SU-DHL-6 (cell line): ENCODE data around the gene PRKN.
"Not testable (repeated sequence)": the region's sequence is repeated elsewhere in the genome, so short reads cannot be mapped to it uniquely, and the experiment has no call there.

ENCODE experiments used
- H2AFZ ChIP-seq: fragments of 200-600 bp; sonication (generic); 2 replicates; pipeline ENCODE4 v1.6.1; 2014; ENCODE audit warnings: low read depth, mild to moderate bottlenecking, moderate library complexity, mixed read lengths, antibody characterized with exemption, low read length; ENCODE audit not compliant: severe bottlenecking
- H3F3A ChIP-seq: fragments of 200-600 bp; shearing (Covaris generic); 2 replicates; pipeline ENCODE4 v1.6.0; 2016; ENCODE audit warnings: antibody characterized with exemption, mild to moderate bottlenecking; ENCODE audit not compliant: insufficient read depth
- H3K27ac ChIP-seq: fragments of 200-600 bp; sonication (generic); 2 replicates; pipeline ENCODE4 v1.5.1; 2016; ENCODE audit warnings: low read depth, mild to moderate bottlenecking, low read length, moderate library complexity, mixed read lengths
- H3K27me3 ChIP-seq: fragments of 200-600 bp; sonication (generic), shearing (Covaris generic); 2 replicates; pipeline ENCODE4 v1.6.0; 2014; ENCODE audit warnings: mild to moderate bottlenecking, low read length
- H3K36me3 ChIP-seq: fragments of 200-600 bp; sonication (generic); 2 replicates; pipeline ENCODE4 v1.6.1; 2014; ENCODE audit warnings: mild to moderate bottlenecking, low read length, mixed read lengths
- H3K4me2 ChIP-seq: fragments of 300-600, 200-600 bp; shearing (Covaris generic), sonication (generic); 2 replicates; pipeline ENCODE4 v1.6.0; 2014; ENCODE audit warnings: low read length, low read depth, mild to moderate bottlenecking; ENCODE audit not compliant: poor library complexity, severe bottlenecking
- H3K4me3 ChIP-seq: fragments of 200-600 bp; sonication (generic); 2 replicates; pipeline ENCODE4 v1.5.1; 2014; ENCODE audit warnings: antibody characterized with exemption, low read length, mild to moderate bottlenecking, mixed read lengths; ENCODE audit not compliant: insufficient read depth, poor library complexity, severe bottlenecking
- H3K79me2 ChIP-seq: fragments of 200-600 bp; sonication (generic); 2 replicates; pipeline ENCODE4 v1.6.1; 2014; ENCODE audit warnings: mild to moderate bottlenecking, low read length, moderate library complexity; ENCODE audit not compliant: insufficient read depth
- H3K9ac ChIP-seq: fragments of 200-600 bp; sonication (generic); 2 replicates; pipeline ENCODE4 v1.7.0; 2014; ENCODE audit warnings: mild to moderate bottlenecking, low read length
- H3K9me2 ChIP-seq: fragments of 200-600 bp; sonication (generic); replicated peaks from 2 replicates; pipeline ENCODE4 v1.6.1; 2014; ENCODE audit warnings: low read length; ENCODE audit not compliant: insufficient read depth
- H3K9me3 ChIP-seq: fragments of 200-600 bp; sonication (generic); 2 replicates; pipeline ENCODE4 v1.6.1; 2014; ENCODE audit warnings: low read length, mixed read lengths; ENCODE audit not compliant: insufficient read depth
- H4K20me1 ChIP-seq: fragments of 200-600 bp; sonication (generic); 2 replicates; pipeline ENCODE4 v1.6.1; 2014; ENCODE audit warnings: low read depth, mild to moderate bottlenecking, antibody characterized with exemption, low read length, moderate library complexity, mixed read lengths
- EZH2phosphoT487 ChIP-seq: fragments of 200-600 bp; sonication (generic), shearing (Covaris generic); conservative IDR thresholded peaks from 2 replicates; pipeline ENCODE4 v1.6.1; 2018; ENCODE audit warnings: mild to moderate bottlenecking, antibody characterized with exemption, low read length, moderate library complexity, mixed read lengths
- TF ChIP-seq, protein P1 (sequence below): fragments of 200-600 bp; sonication (generic); IDR thresholded peaks from one replicate; pipeline ENCODE4 v1.5.1; 2017; ENCODE audit warnings: antibody characterized with exemption, mild to moderate bottlenecking, low read length, moderate library complexity; ENCODE audit not compliant: insufficient read depth, poor library complexity, severe bottlenecking

The PRKN gene

GRCh38 chr6:162395181-162395580 lies 332.4 kb downstream of the PRKN start:
- Histone ChIP-seq H3K4me2 (no peak overlapping the region), H3K36me3 (no peaks in the 10 kb centered on the region), H3K4me3 (no peak overlapping the region), H4K20me1 (no peaks in the 10 kb centered on the region), H3K27me3 (no peaks in the 10 kb centered on the region), H3K27ac (no peak overlapping the region), H3F3A (no peaks in the 10 kb centered on the region), H3K9ac (no peak overlapping the region), H3K9me2 (no peaks in the 10 kb centered on the region), H3K9me3 (no peaks in the 10 kb centered on the region), H3K79me2 (no peaks in the 10 kb centered on the region), H2AFZ (no peak overlapping the region)
- TF ChIP-seq EZH2phosphoT487: no peak
- TF ChIP-seq, protein P1, sequence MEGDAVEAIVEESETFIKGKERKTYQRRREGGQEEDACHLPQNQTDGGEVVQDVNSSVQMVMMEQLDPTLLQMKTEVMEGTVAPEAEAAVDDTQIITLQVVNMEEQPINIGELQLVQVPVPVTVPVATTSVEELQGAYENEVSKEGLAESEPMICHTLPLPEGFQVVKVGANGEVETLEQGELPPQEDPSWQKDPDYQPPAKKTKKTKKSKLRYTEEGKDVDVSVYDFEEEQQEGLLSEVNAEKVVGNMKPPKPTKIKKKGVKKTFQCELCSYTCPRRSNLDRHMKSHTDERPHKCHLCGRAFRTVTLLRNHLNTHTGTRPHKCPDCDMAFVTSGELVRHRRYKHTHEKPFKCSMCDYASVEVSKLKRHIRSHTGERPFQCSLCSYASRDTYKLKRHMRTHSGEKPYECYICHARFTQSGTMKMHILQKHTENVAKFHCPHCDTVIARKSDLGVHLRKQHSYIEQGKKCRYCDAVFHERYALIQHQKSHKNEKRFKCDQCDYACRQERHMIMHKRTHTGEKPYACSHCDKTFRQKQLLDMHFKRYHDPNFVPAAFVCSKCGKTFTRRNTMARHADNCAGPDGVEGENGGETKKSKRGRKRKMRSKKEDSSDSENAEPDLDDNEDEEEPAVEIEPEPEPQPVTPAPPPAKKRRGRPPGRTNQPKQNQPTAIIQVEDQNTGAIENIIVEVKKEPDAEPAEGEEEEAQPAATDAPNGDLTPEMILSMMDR: no peak

DNA sequence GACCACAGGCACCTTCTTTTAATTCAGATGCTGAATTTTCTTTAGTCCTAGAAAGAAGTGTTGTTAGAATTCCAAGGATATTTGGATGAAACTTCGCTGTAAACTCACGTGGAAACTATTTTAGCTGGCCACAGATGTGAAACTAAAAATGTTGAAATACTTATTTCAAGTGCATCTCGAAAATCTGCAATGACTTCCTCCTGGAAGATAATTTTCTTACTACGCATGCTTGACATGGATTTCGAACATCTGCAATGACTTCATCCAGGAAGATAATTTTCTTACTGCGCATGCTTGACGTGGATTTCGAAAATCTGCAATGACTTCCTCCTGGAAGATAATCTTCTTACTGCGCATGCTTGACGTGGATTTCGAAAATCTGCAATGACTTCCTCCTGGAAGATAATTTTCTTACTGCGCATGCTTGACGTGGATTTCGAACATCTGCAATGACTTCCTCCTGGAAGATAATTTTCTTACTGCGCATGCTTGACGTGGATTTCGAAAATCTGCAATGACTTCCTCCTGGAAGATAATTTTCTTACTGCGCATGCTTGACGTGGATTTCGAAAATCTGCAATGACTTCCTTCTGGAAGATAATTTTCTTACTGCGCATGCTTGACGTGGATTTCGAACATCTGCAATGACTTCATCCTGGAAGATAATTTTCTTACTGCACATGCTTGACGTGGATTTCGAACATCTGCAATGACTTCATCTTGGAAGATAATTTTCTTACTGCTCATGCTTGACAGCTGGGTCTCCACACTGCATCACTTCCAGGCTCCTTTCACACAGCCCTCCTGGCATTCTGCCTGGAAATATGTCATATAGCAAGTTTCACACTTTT lies 336.4 kb downstream of the PRKN start:
- H2AFZ ChIP-seq: not testable (repeated sequence)

GRCh38 chr6:162389343-162390085 lies 338.1 kb downstream of the PRKN start:
- no peaks in the 10 kb centered on the region for H3K9me3 ChIP-seq
- H3K4me2 ChIP-seq: no peak overlapping the region
- H2AFZ ChIP-seq: no peak overlapping the region
- H3K4me3 ChIP-seq: no peak overlapping the region
- H3K9me2 ChIP-seq: no peaks in the 10 kb centered on the region
- H3F3A ChIP-seq: no peaks in the 10 kb centered on the region
- no peaks in the 10 kb centered on the region for H3K36me3 ChIP-seq
- H3K27ac ChIP-seq: no peak overlapping the region
- H3K27me3 ChIP-seq: no peaks in the 10 kb centered on the region
- H3K79me2 ChIP-seq: no peaks in the 10 kb centered on the region
- TF ChIP-seq, protein P1: no peak
- TF ChIP-seq EZH2phosphoT487: no peak
- H4K20me1 ChIP-seq: no peaks in the 10 kb centered on the region
- H3K9ac ChIP-seq: no peak overlapping the region

More for the DNA sequence above, 336.4 kb downstream of the PRKN start:
- not testable (repeated sequence) for H3F3A ChIP-seq, H3K9ac ChIP-seq, H4K20me1 ChIP-seq, H3K27ac ChIP-seq, H3K9me2 ChIP-seq, H3K4me2 ChIP-seq, H3K9me3 ChIP-seq, H3K4me3 ChIP-seq, H3K79me2 ChIP-seq, H3K27me3 ChIP-seq, H3K36me3 ChIP-seq

DNA sequence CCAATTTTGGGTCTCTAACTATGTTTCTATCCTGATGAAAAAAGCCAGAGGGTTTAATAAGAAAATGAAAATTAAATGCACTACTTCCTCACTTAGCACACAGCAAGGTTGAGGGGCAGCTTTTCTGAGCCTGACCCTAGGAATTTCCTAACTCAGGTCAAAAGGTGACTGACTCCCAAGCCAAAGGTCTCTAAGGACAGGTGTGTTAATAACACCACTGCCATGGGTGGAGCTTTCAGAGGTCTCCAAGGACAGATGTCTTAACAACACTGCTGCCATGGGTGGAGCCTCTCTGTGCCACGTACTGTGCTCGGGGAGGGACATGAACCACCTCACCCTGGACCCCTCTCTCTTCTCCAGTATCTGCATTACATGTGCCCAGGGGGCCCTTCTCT lies 339.2 kb downstream of the PRKN start:
- no peak for TF ChIP-seq EZH2phosphoT487
- TF ChIP-seq, protein P1: no peak
- no peak overlapping the region for H3K9ac ChIP-seq
- H3K9me2 ChIP-seq: no peaks in the 10 kb centered on the region
- H3K9me3 ChIP-seq: no peaks in the 10 kb centered on the region
- H3K27ac ChIP-seq: no peak overlapping the region
- no peaks in the 10 kb centered on the region for H3K27me3 ChIP-seq
- no peaks in the 10 kb centered on the region for H4K20me1 ChIP-seq
- H3K4me3 ChIP-seq: no peak overlapping the region
- no peaks in the 10 kb centered on the region for H3K79me2 ChIP-seq
- no peaks in the 10 kb centered on the region for H3K36me3 ChIP-seq
- no peak overlapping the region for H3K4me2 ChIP-seq
- H2AFZ ChIP-seq: no peak overlapping the region
- no peaks in the 10 kb centered on the region for H3F3A ChIP-seq
